SK-N-SH (cell line): ENCODE measurements around the gene SLC1A3. TPM values are rescaled to one million over a fixed set of nuclear protein-coding genes. Genes with fewer than 3 reads are reported as not detected.

Experiments
- CTCF ChIA-PET: fragments of 300-600, 350-600 bp; formaldehyde crosslinking; extraction: SDS; loops from one replicate; lab custom pipeline; 2021; lab: Yijun Ruan, JAX
- POLR2A ChIA-PET: fragments of 350-600 bp; sonication (Branson Sonifier 250); formaldehyde crosslinking; extraction: SDS; loops from one replicate; lab custom pipeline; 2020; ENCODE audit warnings: antibody characterized with exemption, inconsistent platforms; lab: Yijun Ruan, JAX
- DNase-seq: peaks from one replicate; pipeline ENCODE4 v3.0.0; 2012
- H2AFZ ChIP-seq: fragments of 200-600 bp; sonication (generic); 2 replicates; pipeline ENCODE4 v1.8.1; 2016; ENCODE audit warnings: antibody characterized with exemption, mild to moderate bottlenecking, low read depth
- H3F3A ChIP-seq: fragments of 200-600 bp; sonication (generic); replicated peaks from 2 replicates; pipeline ENCODE3; 2016; ENCODE audit warnings: antibody characterized with exemption, mild to moderate bottlenecking; ENCODE audit not compliant: insufficient read depth
- H3K27ac ChIP-seq, 2 experiments: fragments of 200-500 bp in 1 of 2; fragments of 200-600 bp in 1 of 2; sonication (Bioruptor generic) in 1 of 2; sonication (generic), shearing (Covaris generic) in 1 of 2; 2 replicates each; pipeline versions ENCODE4 v1.5.1 to v1.6.1; 2014 to 2016; ENCODE audit warnings: low read depth in 2 of 2, inconsistent platforms in 1 of 2, low read length in 1 of 2, mild to moderate bottlenecking in 1 of 2, mixed read lengths in 1 of 2
- H3K27me3 ChIP-seq: fragments of 200-600 bp; sonication (generic), shearing (Covaris generic); 2 replicates; pipeline ENCODE4 v1.6.1; 2016; ENCODE audit warnings: mixed run types; ENCODE audit not compliant: insufficient read depth
- H3K36me3 ChIP-seq, 2 experiments: fragments of 200-500 bp in 1 of 2; fragments of 200-600 bp in 1 of 2; sonication (Bioruptor generic) in 1 of 2; sonication (generic) in 1 of 2; replicated peaks in 1 of 2; 2 replicates each; pipeline versions ENCODE3 to v1.5.1; 2014 to 2016; ENCODE audit warnings: low read length in 1 of 2, mild to moderate bottlenecking in 1 of 2; ENCODE audit not compliant: insufficient read depth in 2 of 2, control insufficient read depth in 1 of 2
- H3K4me1 ChIP-seq, 2 experiments: fragments of 200-500 bp in 1 of 2; fragments of 200-600 bp in 1 of 2; sonication (Bioruptor generic) in 1 of 2; sonication (generic), shearing (Covaris generic) in 1 of 2; 2 replicates each; pipeline versions ENCODE4 v1.5.1 to v1.6.1; 2014 to 2016; ENCODE audit warnings: low read depth in 1 of 2, low read length in 1 of 2, mixed run types in 1 of 2; ENCODE audit not compliant: insufficient read depth in 2 of 2, control insufficient read depth in 1 of 2
- H3K4me2 ChIP-seq: fragments of 200-600 bp; sonication (generic), shearing (Covaris generic); 2 replicates; pipeline ENCODE4 v1.6.1; 2017; ENCODE audit warnings: mixed run types
- H3K4me3 ChIP-seq, 2 experiments: fragments of 200-500 bp in 1 of 2; fragments of 200-600 bp in 1 of 2; sonication (Bioruptor generic) in 1 of 2; sonication (generic), shearing (Covaris generic) in 1 of 2; 2 replicates each; pipeline versions ENCODE4 v1.5.1 to v1.8.1; 2014 to 2016; ENCODE audit warnings: low read depth in 2 of 2, inconsistent platforms in 1 of 2, low read length in 1 of 2, mild to moderate bottlenecking in 1 of 2, mixed read lengths in 1 of 2, moderate library complexity in 1 of 2
- H3K79me2 ChIP-seq: fragments of 200-600 bp; sonication (generic); 2 replicates; pipeline ENCODE4 v1.8.1; 2017; ENCODE audit warnings: mild to moderate bottlenecking; ENCODE audit not compliant: insufficient read depth
- H3K9ac ChIP-seq: fragments of 200-600 bp; sonication (generic); 2 replicates; pipeline ENCODE4 v1.6.1; 2017; ENCODE audit warnings: mixed run types
- H3K9me2 ChIP-seq: fragments of 200-600 bp; sonication (generic); 2 replicates; pipeline ENCODE4 v1.6.1; 2017; ENCODE audit warnings: mixed run types
- H3K9me3 ChIP-seq: fragments of 200-600 bp; sonication (generic); 2 replicates; pipeline ENCODE4 v1.6.1; 2017; ENCODE audit warnings: mixed run types, mild to moderate bottlenecking, moderate library complexity
- H4K20me1 ChIP-seq: fragments of 200-600 bp; sonication (generic); 2 replicates; pipeline ENCODE4 v1.6.1; 2017; ENCODE audit warnings: mild to moderate bottlenecking, mixed run types; ENCODE audit not compliant: insufficient read depth
- CTCF ChIP-seq: fragments of 200-600 bp; sonication (generic); IDR thresholded peaks from 2 replicates; pipeline ENCODE4 v1.6.1; 2017; ENCODE audit warnings: antibody characterized with exemption, mild to moderate bottlenecking, moderate library complexity
- FOXJ3 ChIP-seq: sonication (generic); formaldehyde crosslinking; IDR thresholded peaks from 2 replicates; pipeline ENCODE4 v1.5.1; 2020; ENCODE audit warnings: mild to moderate bottlenecking, missing genetic modification reagents
- FOXM1 ChIP-seq: IDR thresholded peaks from 2 replicates; pipeline ENCODE4 v1.4.0; 2012; ENCODE audit warnings: low read depth, mild to moderate bottlenecking
- GABPA ChIP-seq: IDR thresholded peaks from 2 replicates; pipeline ENCODE4 v1.4.0; 2012; ENCODE audit warnings: low read depth, mild to moderate bottlenecking
- GATA2 ChIP-seq: sonication (generic); formaldehyde crosslinking; IDR thresholded peaks from 2 replicates; pipeline ENCODE4 v1.5.0; 2020; ENCODE audit warnings: mild to moderate bottlenecking, missing genetic modification reagents
- IRF3 ChIP-seq: fragments of 150-350 bp; IDR thresholded peaks from 2 replicates; pipeline ENCODE4 v1.6.1; 2016; ENCODE audit warnings: mild to moderate bottlenecking, low read depth, low read length
- JUND ChIP-seq: IDR thresholded peaks from 2 replicates; pipeline ENCODE4 v1.4.0; 2012
- MEF2A ChIP-seq: IDR thresholded peaks from 2 replicates; pipeline ENCODE4 v1.4.0; 2012; ENCODE audit warnings: low read depth, borderline replicate concordance
- NFIC ChIP-seq: IDR thresholded peaks from 2 replicates; pipeline ENCODE4 v1.4.0; 2012; ENCODE audit warnings: borderline replicate concordance
- PBX3 ChIP-seq: IDR thresholded peaks from 2 replicates; pipeline ENCODE4; 2012
- POLR2AphosphoS5 ChIP-seq: IDR thresholded peaks from 2 replicates; pipeline ENCODE4 v1.6.1; 2012; ENCODE audit warnings: low read depth, low read length
- RAD21 ChIP-seq: IDR thresholded peaks from 2 replicates; pipeline ENCODE4 v1.6.1; 2012; ENCODE audit warnings: mild to moderate bottlenecking, low read length
- RCOR1 ChIP-seq: fragments of 150-350 bp; IDR thresholded peaks from 2 replicates; pipeline ENCODE4 v1.6.1; 2017; ENCODE audit warnings: antibody characterized with exemption, low read length
- REST ChIP-seq: IDR thresholded peaks from 2 replicates; pipeline ENCODE4 v1.6.1; 2012; ENCODE audit warnings: mild to moderate bottlenecking, low read depth, low read length, moderate library complexity
- RXRA ChIP-seq: IDR thresholded peaks from 2 replicates; pipeline ENCODE4 v1.4.0; 2012; ENCODE audit warnings: low read depth, mild to moderate bottlenecking, borderline replicate concordance
- SIN3A ChIP-seq: IDR thresholded peaks from 2 replicates; pipeline ENCODE4 v1.6.1; 2012; ENCODE audit warnings: low read depth, mild to moderate bottlenecking, low read length, moderate library complexity, borderline replicate concordance
- SMC3 ChIP-seq: IDR thresholded peaks from 2 replicates; pipeline ENCODE4 v1.6.1; 2012; ENCODE audit warnings: low read depth, low read length, improper control_type of control experiment
- TAF1 ChIP-seq: IDR thresholded peaks from 2 replicates; pipeline ENCODE4 v1.6.1; 2012; ENCODE audit warnings: low read depth, mild to moderate bottlenecking, low read length, moderate library complexity, borderline replicate concordance
- USF1 ChIP-seq: IDR thresholded peaks from 2 replicates; pipeline ENCODE4 v1.4.0; 2012; ENCODE audit warnings: low read depth, borderline replicate concordance
- USF2 ChIP-seq: fragments of 150-350 bp; IDR thresholded peaks from 2 replicates; pipeline ENCODE4 v1.6.1; 2017; ENCODE audit warnings: antibody characterized with exemption, low read length, low read depth, borderline replicate concordance
- WGBS: methylation state at CpG from one replicate; pipeline ENCODE4 v1.1.6; 2017; ENCODE audit warnings: low lambda C conversion rate; 5-methylcytosine and 5-hydroxymethylcytosine counted together
- polyA plus RNA-seq, 3 experiments: library from polyadenylated mRNA; depleted of rRNA; stranded (reverse); fragments of >200 nt; gene quantifications; 2 replicates each; pipeline ENCODE4 v1.2.3, GENCODE V29; 2012

Gene SLC1A3
- polyA plus RNA-seq, 1 of the 3 experiments (the other 2 are of a cell fraction): not detected

- Histone ChIP-seq H3K79me2 (no peaks in the 10 kb centered on the region), H3F3A (no peaks in the 10 kb centered on the region), H3K9me3 (no peaks in the 10 kb centered on the region), H3K9ac (no peak overlapping the region), H2AFZ (no peak overlapping the region), H3K27ac (no peak overlapping the region), H3K4me1 (no peaks in the 10 kb centered on the region; a peak in 1 of 4 replicates), H3K4me3 (no peak overlapping the region), H3K36me3 (no peaks in the 10 kb centered on the region), H3K9me2 (no peaks in the 10 kb centered on the region), H3K27me3 (peaks cover 38% of the 10 kb centered on the region), H3K4me2 (no peak overlapping the region), H4K20me1 (no peaks in the 10 kb centered on the region)
- TF ChIP-seq JUND (no peak), RAD21 (no peak), CTCF (no peak), FOXM1 (no peak), IRF3 (no peak), GABPA (no peak), RXRA (no peak), RCOR1 (no peak), PBX3 (no peak), SMC3 (no peak), FOXJ3 (CRISPR knock-in tag) (no peak), USF1 (no peak), POLR2AphosphoS5 (no peak), GATA2 (no peak), REST (no peak), NFIC (no peak), TAF1 (no peak), SIN3A (no peak), MEF2A (no peak), USF2 (no peak)
- ChIA-PET CTCF (no interaction called here), POLR2A (no interaction called here)
- no peak for DNase-seq
- 8% methylated on average over 8 of the region's 8 CpGs for WGBS
These were observed 12.7 kb downstream of the SLC1A3 start for GRCh38 chr5:36619012-36619635.
